MG63 (cell line): ENCODE measurements around the gene ADGRL3. TPM values are rescaled to one million over a fixed set of nuclear protein-coding genes. Genes with fewer than 3 reads are reported as not detected.
"Not testable (repeated sequence)": the region's sequence is repeated elsewhere in the genome, so short reads cannot be mapped to it uniquely, and the experiment has no call there.

Source experiments
- DNase-seq: peaks from one replicate; pipeline ENCODE4 v3.0.0-alpha.2; 2020
- H3K27me3 ChIP-seq: fragments of 250-450 bp; sonication (Bioruptor Pico); 2 replicates; pipeline ENCODE4 v1.5.1; 2020; ENCODE audit warnings: mild to moderate bottlenecking, moderate library complexity
- H3K36me3 ChIP-seq: fragments of 250-450 bp; sonication (Bioruptor Pico); 2 replicates; pipeline ENCODE4 v1.5.1; 2020; ENCODE audit warnings: mild to moderate bottlenecking, moderate library complexity
- H3K4me3 ChIP-seq: fragments of 250-450 bp; sonication (Bioruptor Pico); 2 replicates; pipeline ENCODE4 v1.5.1; 2020; ENCODE audit warnings: mild to moderate bottlenecking, moderate library complexity
- H3K9me3 ChIP-seq: fragments of 250-450 bp; sonication (Bioruptor Pico); 2 replicates; pipeline ENCODE4 v1.5.1; 2020; ENCODE audit warnings: mild to moderate bottlenecking, moderate library complexity
- total RNA-seq: library from RNA; depleted of rRNA; stranded (reverse); fragments of >200 nt; shearing (Covaris generic); gene quantifications from 2 replicates; pipeline ENCODE4 v1.2.3, GENCODE V29; 2014; ENCODE audit warnings: low replicate concordance

Gene ADGRL3
- total RNA-seq, 1 experiment from 2014 or later, result not detected

DNA sequence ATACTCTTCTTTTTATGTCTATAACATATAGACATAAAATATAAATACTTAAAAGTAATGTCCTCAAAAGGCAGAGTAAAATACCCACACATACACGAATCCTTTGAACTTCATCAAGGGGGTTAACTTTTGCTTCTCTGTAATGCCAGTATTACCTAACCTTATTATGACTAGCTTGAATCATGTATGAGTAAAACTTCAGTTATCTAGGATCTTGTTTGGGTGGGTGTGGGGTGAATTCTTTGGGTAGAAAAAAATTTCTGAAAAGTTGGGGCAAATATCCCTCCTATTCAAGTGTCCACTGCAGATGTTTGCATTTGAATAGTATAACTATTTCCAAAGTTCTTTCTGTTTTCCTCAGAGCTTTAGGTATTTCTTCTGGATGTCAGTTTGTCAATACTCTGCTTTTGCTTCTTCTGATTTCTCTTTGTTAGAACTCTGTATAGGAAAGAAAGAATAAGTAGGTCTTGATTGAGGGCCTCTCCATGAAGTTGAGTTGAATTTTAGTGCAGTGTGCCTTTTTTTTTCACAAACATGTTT, 173.8 kb downstream of the ADGRL3 start:
- H3K4me3 ChIP-seq, result no peak overlapping the region
- no peak for DNase-seq

DNA sequence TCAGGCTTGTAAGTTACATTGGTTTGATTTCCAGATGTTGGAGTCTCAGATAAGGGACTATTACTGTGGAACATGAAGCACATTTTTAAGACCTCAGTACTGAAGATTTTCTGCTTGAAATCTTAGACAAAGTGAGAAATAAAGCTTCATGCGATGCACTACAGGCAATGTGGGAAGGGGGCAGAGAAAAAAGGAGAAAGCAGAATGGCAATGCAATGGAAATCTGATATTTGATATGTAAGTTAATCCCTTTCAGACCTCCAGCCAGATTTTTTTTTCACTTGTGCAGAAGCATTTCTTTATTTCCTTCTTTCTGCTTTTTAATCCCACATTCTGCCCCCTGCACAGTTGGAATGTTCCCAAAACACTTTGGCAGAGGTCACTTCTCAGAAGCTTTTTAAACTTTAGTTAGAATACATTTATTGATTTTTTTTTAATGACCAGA, 174.3 kb downstream of the ADGRL3 start:
- no peaks in the 10 kb centered on the region for H3K9me3 ChIP-seq
- no peaks in the 10 kb centered on the region for H3K27me3 ChIP-seq
- DNase-seq, result no peak
- H3K4me3 ChIP-seq, result no peak overlapping the region
- H3K36me3 ChIP-seq, result no peaks in the 10 kb centered on the region

More for the DNA sequence above, 173.8 kb downstream of the ADGRL3 start:
- H3K27me3 ChIP-seq, result no peaks in the 10 kb centered on the region
- H3K9me3 ChIP-seq, result no peaks in the 10 kb centered on the region
- no peaks in the 10 kb centered on the region for H3K36me3 ChIP-seq

DNA sequence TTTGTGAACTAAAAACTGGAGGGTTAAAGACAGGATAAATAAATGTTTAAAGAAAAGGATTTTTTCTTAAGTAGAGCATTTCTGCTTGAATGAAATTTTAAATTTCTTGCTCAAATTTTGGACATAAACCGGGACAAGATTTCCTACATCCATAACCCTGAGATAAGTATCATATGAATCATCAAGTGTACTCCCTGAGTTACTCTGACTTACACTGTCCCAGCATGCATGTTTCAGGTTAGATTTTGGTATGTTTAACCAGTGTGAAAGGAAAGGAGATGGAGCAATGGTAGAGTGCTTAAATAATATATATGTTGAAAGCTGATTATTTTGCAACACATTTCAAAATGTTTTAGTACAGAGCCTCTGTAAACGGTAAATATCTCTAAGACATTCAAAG, 175.2 kb downstream of the ADGRL3 start:
- no peak for DNase-seq

DNA sequence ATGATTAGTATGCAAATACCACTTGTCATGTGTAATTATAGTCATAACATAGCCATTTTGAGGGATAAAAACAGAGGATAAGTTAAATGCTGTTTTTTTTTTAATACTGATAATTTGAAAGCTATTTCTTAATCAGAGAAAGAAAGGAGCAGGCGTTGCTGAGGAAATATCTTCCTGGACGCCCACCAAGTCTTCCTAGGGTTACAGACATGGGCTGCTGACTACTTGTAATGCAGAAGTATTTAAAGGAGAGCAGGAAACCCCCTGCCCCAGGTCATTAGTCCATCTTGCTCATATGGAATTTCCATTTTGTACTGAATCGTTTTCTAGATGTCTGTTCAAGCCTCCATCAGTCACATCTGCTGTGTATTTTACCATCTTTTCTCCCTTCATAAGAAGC, 176.2 kb downstream of the ADGRL3 start:
- Histone ChIP-seq H3K4me3 (no peak overlapping the region), H3K9me3 (no peaks in the 10 kb centered on the region), H3K27me3 (no peaks in the 10 kb centered on the region), H3K36me3 (no peaks in the 10 kb centered on the region)
- no peak for DNase-seq

More for the DNA sequence above, 175.2 kb downstream of the ADGRL3 start:
- Histone ChIP-seq H3K9me3 (no peaks in the 10 kb centered on the region), H3K4me3 (no peak overlapping the region), H3K27me3 (no peaks in the 10 kb centered on the region), H3K36me3 (no peaks in the 10 kb centered on the region)

DNA sequence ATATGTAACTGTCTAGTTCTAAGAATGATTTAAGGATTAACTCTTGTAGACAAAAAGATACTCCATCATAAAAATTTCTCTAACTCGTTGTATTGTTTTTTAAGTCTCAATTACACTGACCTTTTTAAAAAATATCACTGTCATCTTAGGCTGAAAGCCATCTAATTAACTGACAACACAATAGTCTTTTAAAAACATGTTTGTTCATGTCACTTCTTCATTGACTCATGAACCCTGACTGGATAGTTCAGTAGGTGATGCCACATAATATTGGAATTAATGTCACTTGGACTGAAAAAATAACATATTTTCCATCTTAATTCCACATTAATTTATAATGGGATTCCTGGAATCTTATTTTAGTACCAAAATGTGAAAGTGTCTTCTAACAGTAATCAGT, 179.3 kb downstream of the ADGRL3 start:
- H3K36me3 ChIP-seq, result no peaks in the 10 kb centered on the region
- no peak for DNase-seq
- H3K4me3 ChIP-seq, result no peak overlapping the region
- H3K27me3 ChIP-seq, result no peaks in the 10 kb centered on the region
- H3K9me3 ChIP-seq, result no peaks in the 10 kb centered on the region

DNA sequence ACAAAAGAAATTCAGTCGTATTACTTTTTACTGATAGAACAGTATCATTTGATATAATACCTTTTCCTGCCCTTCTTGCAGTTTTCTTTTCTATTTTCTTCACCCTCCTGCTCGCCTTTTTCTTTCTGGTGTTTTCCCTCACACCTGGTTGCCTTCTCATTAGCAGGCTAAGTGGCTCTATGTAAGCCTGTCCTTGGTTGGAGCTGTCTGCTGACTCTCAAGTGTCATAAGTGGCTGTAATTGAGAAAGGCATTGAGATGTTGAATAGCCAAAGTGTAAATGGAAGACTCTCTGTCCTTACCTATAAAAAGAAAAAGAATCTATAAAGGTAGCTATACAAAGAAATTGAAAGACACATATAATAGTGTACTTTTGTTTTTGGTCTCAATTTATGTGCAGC, 180.7 kb downstream of the ADGRL3 start:
- no peaks in the 10 kb centered on the region for H3K27me3 ChIP-seq
- H3K9me3 ChIP-seq, result no peaks in the 10 kb centered on the region
- no peak for DNase-seq
- H3K36me3 ChIP-seq, result no peaks in the 10 kb centered on the region
- H3K4me3 ChIP-seq, result no peak overlapping the region

DNA sequence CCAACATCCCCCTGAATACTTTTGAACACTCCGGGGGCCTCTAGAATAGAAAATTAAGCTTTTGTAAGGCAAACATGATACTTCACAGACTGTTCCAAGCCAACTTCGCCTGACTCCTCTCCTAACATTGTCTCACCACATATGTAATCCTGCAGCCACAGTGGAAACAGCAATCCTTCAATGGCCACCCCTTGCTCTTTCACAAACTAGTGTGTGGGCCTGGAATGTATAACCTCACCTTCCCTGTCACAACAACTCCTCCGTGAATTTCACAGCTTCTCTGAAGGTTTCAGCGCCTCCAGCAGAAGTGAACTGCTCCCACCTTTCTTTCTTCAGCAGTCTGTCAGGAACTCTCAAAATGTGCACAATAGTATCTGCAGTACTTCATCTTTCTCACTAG, 185.1 kb downstream of the ADGRL3 start:
- Histone ChIP-seq H3K4me3 (no peak overlapping the region), H3K9me3 (no peaks in the 10 kb centered on the region), H3K27me3 (no peaks in the 10 kb centered on the region), H3K36me3 (no peaks in the 10 kb centered on the region)
- no peak for DNase-seq

DNA sequence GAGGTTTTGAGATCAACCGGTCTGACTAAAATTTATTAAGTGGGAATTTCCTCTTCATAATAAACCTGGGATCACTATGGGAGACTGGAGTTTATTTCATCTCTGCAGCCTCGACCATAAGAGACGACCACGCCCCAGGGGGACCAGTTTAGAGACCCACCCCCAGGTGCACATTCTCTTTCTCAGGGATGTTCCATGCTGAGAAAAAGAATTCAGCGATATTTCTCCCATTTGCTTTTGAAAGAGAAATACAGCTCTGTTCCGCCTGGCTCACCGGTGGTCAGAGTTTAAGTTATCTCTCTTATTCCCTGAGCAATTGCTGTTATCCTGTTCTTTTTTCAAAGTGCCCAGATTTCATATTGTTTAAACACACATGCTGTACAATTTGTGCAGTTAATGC, 187.2 kb downstream of the ADGRL3 start:
- H3K9me3 ChIP-seq, H3K27me3 ChIP-seq, H3K4me3 ChIP-seq, H3K36me3 ChIP-seq, DNase-seq: not testable (repeated sequence)

DNA sequence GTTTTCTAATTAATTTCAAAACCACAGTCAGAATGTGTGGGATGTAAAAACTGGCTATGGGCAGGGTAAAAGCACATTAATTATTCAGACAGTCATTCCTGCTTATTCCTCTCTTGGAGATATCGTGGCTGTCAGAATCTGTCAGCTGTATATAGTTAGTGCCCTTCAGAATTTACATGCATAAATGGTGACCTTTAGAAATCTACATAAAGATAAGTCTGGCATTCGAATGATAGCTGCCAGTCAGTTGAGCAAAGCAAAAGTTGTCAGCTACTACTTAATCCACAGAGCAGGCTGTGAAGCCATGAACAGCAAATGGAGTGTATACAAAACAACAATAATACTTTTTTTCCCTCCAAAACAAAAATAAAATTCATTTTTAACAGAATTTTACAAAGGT, 189.5 kb downstream of the ADGRL3 start:
- H3K9me3 ChIP-seq, result no peaks in the 10 kb centered on the region

DNA sequence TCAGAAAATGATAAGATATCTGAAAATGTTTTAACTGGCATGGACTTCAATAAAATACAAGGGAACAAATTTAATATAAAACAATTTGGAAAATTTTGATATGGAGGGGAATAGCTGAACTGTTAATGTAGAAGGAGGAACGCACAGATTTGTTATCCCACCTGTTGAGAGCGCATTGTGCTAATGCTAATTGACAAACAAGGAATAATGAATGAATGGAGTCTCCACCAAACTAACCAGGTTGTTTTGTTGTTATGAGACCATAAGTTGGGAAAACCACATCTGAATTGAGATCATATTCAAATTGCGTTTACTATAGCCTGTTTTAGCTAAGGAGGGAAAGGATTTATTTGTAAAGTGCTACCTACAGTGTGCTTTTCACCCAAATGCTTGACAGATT, 195.6 kb downstream of the ADGRL3 start:
- no peak for DNase-seq
- Histone ChIP-seq H3K27me3 (no peaks in the 10 kb centered on the region), H3K36me3 (no peaks in the 10 kb centered on the region), H3K9me3 (no peaks in the 10 kb centered on the region), H3K4me3 (no peak overlapping the region)

More for the DNA sequence above, 189.5 kb downstream of the ADGRL3 start:
- no peaks in the 10 kb centered on the region for H3K27me3 ChIP-seq
- no peak overlapping the region for H3K4me3 ChIP-seq
- no peak for DNase-seq
- H3K36me3 ChIP-seq, result no peaks in the 10 kb centered on the region

DNA sequence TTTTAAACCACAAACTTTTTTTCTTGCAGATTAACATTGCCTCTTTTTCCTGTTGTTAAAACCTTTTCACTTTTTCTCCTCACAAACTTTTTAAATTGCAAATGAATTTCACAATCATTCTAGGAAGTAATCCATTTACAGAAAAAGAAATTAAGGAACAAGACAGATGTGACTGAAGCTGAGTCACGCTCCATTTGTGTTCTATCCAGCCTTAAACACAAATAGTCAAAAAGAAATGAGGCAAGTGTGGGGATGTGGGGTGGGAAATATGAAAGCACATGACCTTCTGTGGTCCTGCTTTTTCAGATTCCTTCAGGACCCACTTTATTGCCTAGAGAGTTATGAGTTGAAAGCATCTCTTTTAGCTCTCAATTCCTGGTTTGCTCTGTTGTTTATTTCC, 197.0 kb downstream of the ADGRL3 start:
- H3K9me3 ChIP-seq, result no peaks in the 10 kb centered on the region
- no peaks in the 10 kb centered on the region for H3K27me3 ChIP-seq
- DNase-seq, result no peak
- no peak overlapping the region for H3K4me3 ChIP-seq
- H3K36me3 ChIP-seq, result no peaks in the 10 kb centered on the region

DNA sequence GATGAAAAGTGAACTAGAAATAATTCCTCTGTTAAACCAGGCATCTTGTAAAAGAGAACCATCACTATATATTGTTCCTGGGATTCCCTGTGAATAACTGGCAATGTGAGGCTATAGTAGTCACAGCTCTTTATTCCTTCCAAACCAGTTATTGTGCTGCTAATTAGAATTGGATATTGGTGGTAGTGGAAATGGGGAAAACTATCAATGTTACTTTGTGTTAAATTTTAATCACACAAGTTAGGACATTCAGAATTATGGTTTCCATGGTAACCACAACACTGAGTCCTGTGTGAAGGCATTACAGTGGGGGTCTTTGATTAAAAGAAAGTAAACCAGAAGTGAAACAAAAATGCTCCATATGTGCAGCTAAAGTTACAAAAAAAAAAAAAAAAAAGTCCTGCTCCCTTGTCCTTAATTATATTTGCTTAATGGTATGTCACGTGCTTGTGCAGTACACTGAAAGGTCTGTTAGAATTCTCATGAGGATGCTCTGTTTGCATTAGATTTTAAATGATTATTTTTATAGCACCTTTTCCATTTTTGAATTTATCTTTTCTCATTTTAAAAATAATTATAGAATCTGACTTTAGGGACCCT, 200.4 kb downstream of the ADGRL3 start:
- no peaks in the 10 kb centered on the region for H3K9me3 ChIP-seq
- no peak for DNase-seq
- H3K4me3 ChIP-seq, result no peak overlapping the region
- H3K36me3 ChIP-seq, result no peaks in the 10 kb centered on the region
- H3K27me3 ChIP-seq, result no peaks in the 10 kb centered on the region

DNA sequence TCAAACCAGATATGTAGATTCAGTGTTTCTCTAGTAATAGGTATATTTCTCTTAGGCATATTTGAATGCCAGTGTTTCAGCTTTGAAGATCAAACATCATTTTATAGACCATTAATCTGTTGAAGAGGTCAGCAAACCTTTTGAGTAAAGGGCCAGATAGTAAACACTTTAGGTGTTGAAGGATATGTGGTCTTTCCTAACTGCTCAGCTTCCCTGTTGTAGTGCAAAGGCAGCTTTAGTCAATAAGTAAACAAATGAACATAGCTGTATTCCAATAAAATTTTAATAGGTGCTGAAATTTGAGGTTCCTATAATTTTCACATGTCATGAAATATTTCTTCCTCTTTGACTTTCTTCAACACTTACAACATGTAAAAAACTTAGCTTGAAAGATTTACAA, 201.6 kb downstream of the ADGRL3 start:
- H3K27me3 ChIP-seq, result no peaks in the 10 kb centered on the region

DNA sequence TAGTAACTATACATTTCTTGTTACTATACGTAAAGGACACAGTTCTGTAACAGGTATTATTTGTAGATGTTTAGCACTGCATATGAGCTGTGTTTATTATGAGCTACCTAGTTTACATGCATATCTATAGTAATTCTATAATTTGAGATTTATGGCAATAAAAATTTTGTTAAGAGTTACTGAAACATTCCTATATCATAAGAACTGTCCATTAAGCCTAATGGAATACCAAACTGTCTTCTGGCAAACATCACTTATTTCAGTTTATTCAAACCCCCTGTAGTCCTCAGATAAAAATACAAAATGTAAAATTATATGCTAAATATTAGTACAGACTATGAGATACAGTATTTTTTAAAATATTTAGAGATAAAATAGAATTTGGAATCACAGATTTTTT, 205.2 kb downstream of the ADGRL3 start:
- no peaks in the 10 kb centered on the region for H3K27me3 ChIP-seq
- no peaks in the 10 kb centered on the region for H3K36me3 ChIP-seq
- H3K4me3 ChIP-seq, result no peak overlapping the region
- no peaks in the 10 kb centered on the region for H3K9me3 ChIP-seq
- DNase-seq, result no peak

More for the DNA sequence above, 201.6 kb downstream of the ADGRL3 start:
- DNase-seq, result no peak
- Histone ChIP-seq H3K4me3 (no peak overlapping the region), H3K36me3 (no peaks in the 10 kb centered on the region), H3K9me3 (no peaks in the 10 kb centered on the region)

DNA sequence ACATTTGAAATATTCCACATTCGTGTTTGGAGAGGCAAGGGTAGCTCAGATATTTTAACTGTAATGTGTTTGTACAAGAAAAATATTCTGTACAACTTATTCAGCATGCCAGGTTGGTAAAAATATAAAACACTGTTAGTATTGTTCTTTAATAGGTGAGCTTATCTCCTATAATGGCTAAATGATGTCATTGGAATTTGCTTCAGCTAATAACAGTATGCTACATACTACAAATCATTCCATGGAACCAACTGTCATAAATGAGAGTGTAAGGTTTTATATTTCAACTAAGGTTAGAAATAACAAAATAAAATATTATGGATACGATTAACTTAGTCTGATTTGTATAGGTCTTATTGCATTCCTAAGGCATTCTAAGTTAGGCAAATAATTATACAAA, 206.6 kb downstream of the ADGRL3 start:
- Histone ChIP-seq H3K36me3 (no peaks in the 10 kb centered on the region), H3K4me3 (no peak overlapping the region), H3K9me3 (no peaks in the 10 kb centered on the region), H3K27me3 (no peaks in the 10 kb centered on the region)
- DNase-seq, result no peak

DNA sequence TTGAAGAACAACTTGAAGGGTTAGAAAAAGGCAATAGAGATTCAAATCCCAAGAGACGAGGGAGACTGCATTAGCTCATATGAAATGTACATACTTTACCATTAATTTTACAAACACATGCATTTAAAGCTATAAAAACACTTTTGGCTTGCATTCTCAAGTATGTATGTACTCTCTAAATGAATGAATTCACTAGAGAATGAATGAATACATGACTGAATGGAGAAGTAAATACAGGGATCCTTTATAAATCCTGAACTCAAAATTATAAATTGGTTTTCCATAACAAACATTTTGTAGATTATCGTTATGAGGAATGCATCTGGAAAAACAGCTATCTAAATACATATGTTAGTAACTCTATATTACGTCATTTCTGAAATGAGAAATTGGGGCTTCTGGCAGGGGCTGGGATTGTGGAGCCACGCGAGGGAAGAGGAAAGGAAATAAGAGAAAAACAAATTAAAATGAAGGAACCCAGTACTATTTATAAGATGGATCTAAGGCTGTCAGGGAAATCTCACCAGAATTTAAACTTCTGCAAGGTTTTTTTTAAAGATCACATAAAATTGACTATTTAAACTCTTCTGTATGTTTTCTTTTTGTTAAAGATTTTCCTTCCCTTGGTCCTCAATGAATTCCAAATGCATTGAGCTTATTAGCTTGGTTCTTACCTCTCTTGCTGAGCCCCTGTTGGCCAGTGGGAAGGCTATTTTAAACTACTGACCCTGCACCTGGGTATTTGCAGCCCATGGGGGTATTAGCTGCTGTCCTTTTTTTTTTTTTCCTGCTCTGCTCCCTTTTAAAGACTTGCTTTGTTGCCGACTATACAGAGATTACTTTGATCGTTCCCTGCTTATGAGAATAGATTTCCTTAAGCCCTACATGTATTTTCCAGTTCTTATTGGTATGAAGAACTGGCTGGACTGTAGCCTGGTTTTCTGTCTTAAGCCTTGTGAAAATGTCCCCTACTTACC, 207.8 kb downstream of the ADGRL3 start:
- Histone ChIP-seq H3K4me3 (no peak overlapping the region), H3K9me3 (no peaks in the 10 kb centered on the region)

DNA sequence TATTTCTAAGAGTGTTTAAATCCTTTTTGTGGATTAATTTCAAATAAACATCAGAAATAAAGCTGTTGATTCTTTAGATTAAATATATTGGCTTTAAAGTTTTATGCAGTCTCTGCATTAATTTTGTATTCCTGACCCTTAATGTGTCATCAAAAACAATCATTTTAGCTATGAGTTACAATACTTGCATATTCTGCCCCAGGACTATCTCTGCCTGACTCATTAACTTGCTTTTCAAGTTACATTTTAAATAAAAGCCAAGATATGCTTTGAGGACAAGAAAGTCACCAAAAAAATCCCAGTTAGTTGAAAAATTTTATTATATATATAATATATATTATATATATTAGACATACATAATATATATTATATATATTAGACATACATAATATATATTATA, 208.7 kb downstream of the ADGRL3 start:
- Histone ChIP-seq H3K27me3 (no peaks in the 10 kb centered on the region), H3K36me3 (no peaks in the 10 kb centered on the region), H3K4me3 (no peak overlapping the region), H3K9me3 (no peaks in the 10 kb centered on the region)
- no peak for DNase-seq

More for the DNA sequence above, 207.8 kb downstream of the ADGRL3 start:
- Histone ChIP-seq H3K36me3 (no peaks in the 10 kb centered on the region), H3K27me3 (no peaks in the 10 kb centered on the region)
- DNase-seq, result no peak
